ENCODE data around the gene PDAP1.

GRCh38 chr7:99437946-99438572 lies 29.7 kb upstream of the PDAP1 start:
- TF ChIP-seq POLR2AphosphoS5 (IDR thresholded peaks at IDR 0.05; ENCODE audit: low read depth, low read length) = no peak
- TF ChIP-seq REST (IDR thresholded peaks at IDR 0.05; ENCODE audit: low read depth, low read length) = no peak
- no peak for TF ChIP-seq CTCF (IDR thresholded peaks at IDR 0.05)
- TF ChIP-seq, protein P1, sequence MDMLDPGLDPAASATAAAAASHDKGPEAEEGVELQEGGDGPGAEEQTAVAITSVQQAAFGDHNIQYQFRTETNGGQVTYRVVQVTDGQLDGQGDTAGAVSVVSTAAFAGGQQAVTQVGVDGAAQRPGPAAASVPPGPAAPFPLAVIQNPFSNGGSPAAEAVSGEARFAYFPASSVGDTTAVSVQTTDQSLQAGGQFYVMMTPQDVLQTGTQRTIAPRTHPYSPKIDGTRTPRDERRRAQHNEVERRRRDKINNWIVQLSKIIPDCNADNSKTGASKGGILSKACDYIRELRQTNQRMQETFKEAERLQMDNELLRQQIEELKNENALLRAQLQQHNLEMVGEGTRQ (IDR thresholded peaks at IDR 0.05; ENCODE audit: borderline replicate concordance, low read depth, low read length) = no peak
- no peak for TF ChIP-seq EP300 (IDR thresholded peaks at IDR 0.05; ENCODE audit: borderline replicate concordance in 1 of 2, low read depth in 1 of 2, low read length in 1 of 2)
- no peak for TF ChIP-seq TEAD4 (IDR thresholded peaks at IDR 0.05; ENCODE audit: borderline replicate concordance, insufficient read depth)
- TF ChIP-seq SMC3 (IDR thresholded peaks at IDR 0.05; ENCODE audit: low read depth, low read length) = no peak
- TF ChIP-seq YY1 (IDR thresholded peaks at IDR 0.05; ENCODE audit: low read depth) = no peak
- TF ChIP-seq, protein P2, sequence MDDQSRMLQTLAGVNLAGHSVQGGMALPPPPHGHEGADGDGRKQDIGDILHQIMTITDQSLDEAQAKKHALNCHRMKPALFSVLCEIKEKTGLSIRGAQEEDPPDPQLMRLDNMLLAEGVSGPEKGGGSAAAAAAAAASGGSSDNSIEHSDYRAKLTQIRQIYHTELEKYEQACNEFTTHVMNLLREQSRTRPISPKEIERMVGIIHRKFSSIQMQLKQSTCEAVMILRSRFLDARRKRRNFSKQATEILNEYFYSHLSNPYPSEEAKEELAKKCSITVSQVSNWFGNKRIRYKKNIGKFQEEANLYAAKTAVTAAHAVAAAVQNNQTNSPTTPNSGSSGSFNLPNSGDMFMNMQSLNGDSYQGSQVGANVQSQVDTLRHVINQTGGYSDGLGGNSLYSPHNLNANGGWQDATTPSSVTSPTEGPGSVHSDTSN (IDR thresholded peaks at IDR 0.05) = no peak
- TF ChIP-seq ELF1 (IDR thresholded peaks at IDR 0.05) = no peak
- TF ChIP-seq FOSL2 (IDR thresholded peaks at IDR 0.05; ENCODE audit: borderline replicate concordance, low read depth) = no peak

Measured in SK-N-SH (cell line).